HG02884 (cell line): Measurements from ENCODE around the gene PLOD1.
"Not testable (repeated sequence)": the region's sequence is repeated elsewhere in the genome, so short reads cannot be mapped to it uniquely, and the experiment has no call there.

Experiments used
- ATAC-seq: cut with Tn5 transposase; IDR thresholded peaks from one replicate; pipeline ENCODE4 v1.9.1; 2021; ENCODE audit warnings: mild to moderate bottlenecking, moderate library complexity; ENCODE audit not compliant: unreplicated experiment

PLOD1 gene

DNA sequence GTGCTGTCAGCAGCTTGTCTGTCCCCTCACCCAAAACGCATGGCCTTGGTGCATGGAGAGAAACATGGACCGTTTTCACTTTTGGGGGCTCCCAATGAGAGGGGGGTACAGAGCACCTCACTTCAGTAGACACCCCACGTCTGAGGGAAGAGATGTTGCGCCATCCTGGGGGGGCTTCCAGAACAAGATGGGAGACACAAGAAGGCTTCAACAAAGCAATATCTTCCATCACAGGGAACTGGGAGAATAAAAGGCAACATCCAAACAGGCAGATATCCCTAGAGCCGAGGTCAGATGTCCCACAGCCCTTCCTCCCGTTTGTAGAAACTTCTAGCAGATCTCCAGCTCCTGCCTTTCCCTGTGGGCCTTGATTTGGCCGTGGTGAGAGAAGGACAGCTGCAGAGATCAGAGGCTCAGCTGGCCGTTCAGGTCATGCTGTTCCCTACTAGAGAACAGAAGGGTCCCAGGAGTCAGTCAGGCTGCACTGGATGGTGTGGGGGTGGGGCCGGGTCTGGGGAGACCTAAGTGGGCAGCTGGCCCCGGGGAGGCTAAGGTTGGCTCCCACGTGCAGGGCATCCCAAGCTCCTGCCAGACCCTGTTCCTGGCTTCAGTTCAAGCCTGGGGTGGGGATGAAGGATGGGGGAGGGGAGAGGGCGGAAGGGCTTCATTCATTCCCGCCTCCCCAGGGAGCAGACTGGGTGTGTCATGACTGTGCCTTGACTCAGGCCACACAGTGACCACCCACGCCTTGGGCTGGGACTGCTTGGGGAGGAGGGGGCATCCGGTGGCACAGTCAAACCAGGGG is 4.4 kb downstream of the PLOD1 start:
- ATAC-seq, result no peak

DNA sequence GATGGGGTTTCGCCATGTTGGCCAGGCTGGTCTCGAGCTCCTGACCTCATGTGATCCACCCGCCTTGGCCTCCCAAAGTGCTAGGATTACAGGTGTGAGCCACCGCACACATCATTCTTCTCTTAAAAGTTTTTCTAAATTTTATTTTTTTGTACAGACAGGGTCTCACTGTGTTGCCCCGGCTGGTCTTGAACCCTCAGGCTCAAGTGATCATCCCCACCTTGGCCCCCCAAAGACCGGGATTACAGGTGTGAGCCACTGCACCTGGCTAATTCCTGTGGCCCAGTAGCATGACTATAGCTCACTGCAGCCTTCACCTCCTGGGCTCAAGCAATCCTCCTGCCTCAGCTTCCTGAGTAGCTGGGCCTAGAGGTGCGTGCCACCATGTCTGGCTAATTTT is 5.3 kb downstream of the PLOD1 start:
- ATAC-seq, result not testable (repeated sequence)

DNA sequence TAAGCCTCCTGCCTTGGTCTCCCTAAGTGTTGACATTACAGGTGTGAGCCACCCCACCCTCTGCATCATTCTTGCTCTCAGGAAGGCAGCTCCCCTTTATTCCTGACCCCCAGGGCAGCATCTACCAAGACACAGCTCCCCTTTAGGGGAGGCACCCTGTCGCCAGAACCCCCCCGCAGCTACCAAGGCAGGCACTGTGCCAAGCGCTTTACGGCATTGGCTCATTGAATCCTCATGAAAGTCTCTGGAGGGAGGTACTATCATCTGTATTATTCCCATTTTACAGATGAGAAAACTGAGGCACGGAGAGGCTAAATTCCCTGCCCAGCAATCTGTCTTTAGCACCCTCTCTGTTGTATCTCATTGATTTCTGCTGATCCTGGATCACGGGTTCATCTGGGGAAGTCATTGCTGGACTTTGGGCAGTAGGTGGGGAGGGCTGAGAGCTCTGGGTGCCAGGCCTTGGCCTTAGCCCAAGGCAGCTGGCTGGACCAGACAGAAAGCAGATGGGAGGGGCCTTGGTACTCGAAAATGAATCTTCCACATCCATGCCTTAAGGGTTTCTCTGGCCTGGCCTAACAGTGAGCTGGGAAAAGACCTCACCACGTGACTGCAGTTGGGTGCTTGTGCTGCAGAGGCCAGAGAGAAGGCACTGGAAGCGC is 5.9 kb downstream of the PLOD1 start:
- no peak for ATAC-seq

DNA sequence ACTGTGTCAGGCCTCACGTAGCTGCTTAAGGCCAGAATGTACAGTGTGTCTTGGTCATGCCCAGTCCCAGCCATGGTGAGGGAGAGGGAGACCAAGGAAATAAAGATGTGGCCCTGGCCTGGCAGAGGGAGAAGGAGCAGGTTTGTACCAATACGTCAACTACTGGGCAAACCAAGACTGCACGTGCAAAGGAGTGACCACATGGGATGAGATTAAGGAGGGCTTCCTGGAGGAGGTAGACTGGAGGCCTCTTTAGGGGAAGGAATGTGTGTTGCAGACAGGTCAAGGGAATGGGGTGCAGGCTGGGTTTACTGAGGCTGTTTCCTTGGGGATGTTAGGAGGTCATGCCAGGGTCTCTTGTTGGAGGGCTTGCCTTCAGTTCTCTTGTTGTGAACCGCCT is 7.8 kb downstream of the PLOD1 start:
- ATAC-seq, result no peak

DNA sequence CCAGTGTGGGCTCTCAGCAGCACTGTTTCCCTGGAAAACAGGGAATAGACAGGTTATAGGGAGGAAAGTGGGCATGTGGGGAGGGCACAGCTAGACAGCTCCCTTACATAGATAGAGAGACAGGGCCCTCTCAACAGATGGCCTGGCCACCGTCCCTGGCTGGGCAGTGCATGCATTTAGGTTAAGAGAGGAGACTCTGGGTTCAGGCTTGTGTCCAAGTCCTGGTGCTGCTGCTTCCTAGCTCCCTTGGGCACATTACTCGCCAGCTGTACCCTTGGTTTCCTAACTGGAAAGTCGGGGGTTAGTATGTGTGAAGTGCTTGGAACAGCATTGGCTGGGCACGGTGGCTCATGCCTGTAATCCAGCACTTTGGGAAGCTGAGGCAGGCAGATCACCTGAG is 9.1 kb downstream of the PLOD1 start:
- ATAC-seq, result no peak

DNA sequence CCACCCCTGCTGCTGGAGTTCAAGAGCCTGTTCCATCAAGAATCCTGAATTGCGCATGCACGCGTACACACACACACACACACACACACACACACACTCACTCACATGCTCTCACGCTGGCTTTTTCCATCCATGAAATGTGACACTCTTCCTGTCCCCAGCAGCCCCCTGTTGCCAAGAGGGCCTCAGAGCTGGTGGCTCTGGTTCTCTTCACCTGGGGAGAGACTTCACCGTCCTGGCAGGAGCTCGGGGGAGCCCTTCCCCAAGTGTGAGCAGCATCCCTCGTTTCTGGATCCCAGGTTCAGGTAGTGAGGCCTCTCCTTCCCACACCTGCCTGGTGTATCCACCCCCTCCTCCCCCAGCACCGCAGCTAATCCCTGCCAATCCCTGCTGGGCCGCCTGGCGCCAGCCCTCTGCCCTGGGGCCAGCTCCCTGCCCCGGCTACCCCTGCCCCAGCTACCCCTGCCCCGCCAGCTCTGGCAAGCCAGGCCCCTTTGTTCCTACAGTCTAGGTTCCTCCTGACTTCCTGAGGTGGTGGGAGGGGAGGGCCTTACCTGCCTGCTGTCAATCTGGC is 9.9 kb downstream of the PLOD1 start:
- ATAC-seq, result no peak

DNA sequence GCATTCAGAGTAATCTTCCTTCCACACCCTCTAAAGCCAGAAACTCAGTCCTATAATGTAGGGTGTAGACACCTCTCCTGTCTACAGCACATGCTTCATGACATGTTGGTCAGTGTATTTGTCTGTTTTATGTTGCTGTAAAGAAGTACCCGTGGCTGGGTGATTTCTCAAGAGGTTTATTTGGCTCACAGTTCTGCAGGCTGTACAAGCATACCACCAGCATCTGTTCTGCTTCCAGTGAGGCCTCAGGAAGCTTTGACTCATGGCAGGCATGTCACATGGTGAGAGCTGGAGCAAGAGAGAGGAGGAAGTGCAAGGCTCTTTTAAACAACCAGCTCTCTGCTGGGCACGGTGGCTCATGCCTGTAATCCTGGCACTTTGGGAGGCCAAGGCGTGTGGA is 12.1 kb downstream of the PLOD1 start:
- no peak for ATAC-seq

DNA sequence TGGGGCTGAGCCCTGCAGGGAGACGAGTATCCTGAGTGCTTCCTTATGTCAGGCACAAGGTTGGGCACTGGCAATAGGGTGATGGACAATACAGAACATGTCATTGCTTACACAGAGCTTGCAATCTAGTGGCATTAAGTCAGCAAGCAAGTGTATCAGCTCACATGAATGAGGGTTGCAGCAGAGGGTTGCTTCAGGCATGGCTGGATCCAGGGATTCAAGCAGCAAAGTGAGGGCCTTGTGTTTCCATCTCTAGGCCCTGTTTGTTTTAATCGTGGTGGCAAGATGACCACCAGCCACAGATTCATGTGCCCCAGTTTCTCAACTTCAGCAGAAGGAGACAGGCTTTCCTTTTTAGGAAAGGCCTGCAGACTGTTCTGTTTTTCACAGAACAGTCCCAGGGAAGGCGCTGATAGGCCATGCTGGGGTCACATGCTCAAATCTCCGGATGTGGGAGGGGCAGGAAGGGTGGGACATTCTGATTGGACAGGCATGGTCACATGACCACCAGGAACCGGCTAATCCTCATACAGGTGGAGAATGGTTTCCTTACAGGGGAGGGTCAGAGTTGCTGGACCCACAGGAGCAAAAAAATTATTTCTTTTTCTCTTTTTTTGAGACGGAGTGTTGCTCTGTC is 14.4 kb downstream of the PLOD1 start:
- no peak for ATAC-seq

DNA sequence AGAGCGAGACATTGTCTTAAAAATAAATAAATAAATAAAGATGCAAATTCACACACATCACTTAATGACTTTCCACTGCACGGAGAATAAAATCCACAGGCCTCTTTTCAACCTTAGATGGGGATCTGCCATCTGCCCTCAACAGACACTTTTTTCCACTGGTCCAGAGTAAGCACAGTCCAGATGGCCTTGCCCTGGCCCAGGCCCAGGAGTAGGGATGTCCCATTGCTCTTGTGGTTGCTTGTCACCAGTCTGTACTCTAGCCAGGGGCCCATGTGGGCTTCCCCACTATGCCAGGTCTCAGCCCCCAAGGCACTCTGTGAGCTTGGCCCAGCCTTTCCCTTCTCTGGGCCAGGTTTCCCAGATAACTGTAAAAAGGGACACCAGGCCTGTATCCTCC is 17.4 kb downstream of the PLOD1 start:
- ATAC-seq, result no peak

DNA sequence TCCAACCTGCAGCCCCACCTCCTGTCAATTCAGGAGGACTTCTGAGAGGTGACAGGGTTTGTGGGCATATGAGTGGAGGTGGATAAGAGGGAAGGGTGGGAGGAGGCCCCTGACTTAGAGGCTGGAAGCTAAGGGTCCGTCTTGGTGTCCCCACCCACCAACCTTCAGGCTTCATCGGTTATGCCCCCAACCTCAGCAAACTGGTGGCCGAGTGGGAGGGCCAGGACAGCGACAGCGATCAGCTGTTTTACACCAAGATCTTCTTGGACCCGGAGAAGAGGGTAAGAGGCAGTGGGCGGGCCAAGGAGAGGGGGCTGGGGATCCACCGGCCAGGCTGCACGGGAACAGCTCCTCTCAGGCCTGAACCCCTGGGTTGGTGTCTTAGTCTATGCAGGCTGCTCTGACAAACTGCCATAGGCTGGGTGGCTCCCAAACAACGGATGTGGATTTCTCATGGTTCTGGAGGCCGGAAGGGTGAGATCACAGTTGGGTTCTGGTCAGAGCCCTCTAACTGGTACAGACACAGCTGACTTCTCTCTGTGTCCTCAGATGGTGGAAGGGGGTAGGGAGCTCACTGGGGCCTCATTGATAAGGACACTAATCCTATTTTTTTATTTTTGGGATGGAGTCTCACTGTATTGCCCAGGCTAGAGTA is 18.1 kb downstream of the PLOD1 start:
- ATAC-seq, result no peak

DNA sequence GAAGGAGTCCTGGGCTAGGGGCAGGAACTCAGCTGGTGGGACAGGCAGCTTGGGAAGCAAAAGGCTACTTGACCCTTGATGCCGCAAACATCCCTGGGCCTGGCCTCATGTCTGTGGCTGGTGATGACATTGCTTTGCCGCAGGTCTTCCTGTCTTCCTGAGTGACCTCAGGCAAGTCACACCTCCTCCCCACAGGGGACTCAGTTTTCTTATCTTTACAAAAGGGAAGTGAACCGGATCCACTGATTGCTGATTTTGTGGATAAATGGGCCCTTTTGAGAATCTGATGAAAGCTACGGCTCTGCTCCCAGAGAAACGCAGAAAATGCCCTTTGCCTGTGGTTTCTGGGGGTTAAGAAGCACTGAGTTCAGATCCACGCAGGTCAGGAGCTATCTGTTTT is 20.7 kb downstream of the PLOD1 start:
- ATAC-seq, result no peak

DNA sequence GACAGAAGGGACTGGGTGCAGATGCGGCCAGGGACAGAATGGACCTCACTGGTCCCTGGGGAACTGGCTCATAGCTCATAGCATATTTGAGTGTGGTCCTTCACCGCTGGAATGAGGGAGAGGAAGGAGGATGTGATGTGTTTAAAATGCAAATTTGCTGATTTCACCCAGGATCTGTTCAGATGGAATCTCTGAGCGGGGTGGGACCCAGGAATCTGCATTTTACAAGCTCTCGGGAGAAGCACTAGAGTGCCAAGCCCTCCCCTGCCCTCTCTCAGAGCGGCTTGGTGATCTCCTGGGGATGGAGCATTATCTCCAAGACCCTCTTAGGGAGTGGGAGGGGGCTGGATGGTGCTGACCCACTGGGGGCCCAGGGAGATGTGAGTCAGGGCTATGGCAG is 22.9 kb downstream of the PLOD1 start:
- ATAC-seq, result no peak

DNA sequence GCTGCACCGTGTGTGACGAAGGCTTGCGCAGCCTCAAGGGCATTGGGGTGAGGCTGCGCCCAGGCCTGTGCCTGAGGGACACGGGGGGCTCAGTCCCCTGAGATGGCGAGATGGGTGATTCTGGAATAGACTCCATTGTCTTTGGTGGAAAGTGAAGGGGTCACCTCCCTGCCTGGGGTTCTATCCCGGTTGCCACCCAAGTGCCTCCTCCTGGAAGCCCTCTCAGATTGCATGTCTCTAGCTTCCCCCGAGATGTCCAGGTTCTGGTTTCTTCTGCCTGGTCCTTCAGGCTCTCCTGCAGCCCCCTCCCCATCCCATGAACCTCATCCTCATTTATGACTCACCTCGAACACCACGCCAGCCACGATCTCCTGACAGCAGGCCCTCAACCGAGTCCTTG is 23.4 kb downstream of the PLOD1 start:
- no peak for ATAC-seq

DNA sequence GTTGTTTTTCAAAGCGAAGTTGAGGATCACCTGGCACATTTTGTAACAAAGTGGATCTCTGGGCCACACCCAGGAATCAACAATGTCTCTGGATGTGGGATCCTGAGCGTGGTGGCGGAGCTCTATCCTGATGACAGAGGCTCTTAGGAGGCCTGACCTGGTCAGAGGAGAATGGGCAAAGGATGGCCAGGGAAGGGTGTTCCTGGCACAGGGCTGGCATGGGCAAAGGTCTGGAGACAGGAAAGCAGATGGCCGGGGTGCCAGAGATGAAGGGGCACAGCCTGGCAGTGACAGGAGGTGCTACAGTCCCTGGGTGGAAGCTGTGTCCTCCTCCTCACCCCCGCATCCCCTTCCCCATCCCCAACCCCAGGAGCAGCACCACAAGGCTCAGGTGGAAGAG is 25.8 kb downstream of the PLOD1 start:
- no peak for ATAC-seq

DNA sequence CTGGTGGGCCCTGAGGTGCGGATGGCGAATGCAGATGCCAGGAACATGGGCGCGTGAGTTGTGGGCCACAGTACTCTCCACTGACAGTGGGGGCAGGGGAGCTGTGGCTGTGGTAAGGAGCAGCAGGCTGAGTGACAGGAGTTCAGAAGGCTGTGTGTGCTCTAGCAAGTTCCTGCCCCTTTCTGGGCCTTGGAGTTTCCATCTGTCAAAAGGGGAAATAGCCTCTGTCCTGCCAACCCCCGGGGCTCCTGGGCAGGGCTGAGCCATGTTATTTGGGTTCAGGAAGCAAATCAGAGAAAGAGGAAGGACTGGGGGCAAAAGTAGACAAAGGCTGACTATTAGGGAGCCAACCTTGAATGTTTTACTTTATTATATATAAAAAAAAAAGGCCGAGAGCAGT is 26.2 kb downstream of the PLOD1 start:
- ATAC-seq, result no peak

DNA sequence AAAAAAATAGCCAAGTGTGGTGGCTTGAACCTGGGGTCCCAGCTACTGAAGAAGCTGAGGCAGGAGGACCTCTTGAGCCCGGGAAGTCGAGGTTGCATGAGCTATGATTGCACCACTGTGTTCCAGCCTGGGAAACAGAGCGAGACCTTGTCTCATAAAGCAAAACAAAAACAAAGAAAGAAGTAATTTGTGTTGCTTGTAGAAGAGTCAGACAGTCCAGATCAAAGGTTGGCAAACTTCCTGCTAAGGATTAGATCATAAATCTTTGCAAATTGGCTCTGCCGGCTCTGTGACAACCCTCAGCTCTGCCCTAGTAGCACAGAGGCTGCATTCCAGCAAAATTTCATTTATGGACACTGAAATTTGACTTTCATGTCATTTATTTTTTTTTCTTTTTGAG is 26.7 kb downstream of the PLOD1 start:
- no peak for ATAC-seq

DNA sequence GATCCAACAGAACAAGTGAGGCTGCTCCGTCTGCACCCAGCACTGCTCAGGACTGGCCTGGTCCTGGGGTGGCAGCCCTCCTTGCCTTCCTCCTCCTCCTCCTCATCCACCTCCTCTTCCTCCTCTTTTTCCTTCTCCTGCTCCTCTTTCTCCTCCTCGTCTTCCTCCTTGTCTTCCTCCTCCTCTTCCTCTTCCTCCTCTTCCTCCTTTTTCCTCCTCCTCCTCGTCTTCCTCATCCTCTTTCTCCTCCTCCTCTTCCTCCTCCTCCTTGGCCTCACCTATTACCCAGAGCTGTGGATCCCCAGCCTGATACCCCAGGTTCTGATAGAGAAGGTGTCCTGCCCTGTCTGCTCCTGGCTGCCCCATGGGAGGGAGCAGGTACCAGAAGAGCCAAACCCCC is 29.1 kb downstream of the PLOD1 start:
- ATAC-seq, result no peak

DNA sequence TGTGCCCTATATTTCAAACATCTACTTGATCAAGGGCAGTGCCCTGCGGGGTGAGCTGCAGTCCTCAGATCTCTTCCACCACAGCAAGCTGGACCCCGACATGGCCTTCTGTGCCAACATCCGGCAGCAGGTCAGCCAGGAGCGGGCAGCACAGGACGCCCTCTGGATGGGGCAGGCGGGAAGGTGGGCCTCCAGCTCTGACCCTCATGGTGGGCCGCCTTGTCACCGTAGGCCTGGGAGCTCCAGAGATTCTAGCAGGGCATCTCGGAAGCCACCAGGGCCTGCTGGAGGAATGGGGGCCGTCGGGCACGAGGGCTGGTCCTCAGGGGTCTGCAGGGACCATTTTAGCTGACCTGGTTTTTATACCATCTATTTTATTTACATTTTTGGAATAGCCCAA is 30.1 kb downstream of the PLOD1 start:
- no peak for ATAC-seq

DNA sequence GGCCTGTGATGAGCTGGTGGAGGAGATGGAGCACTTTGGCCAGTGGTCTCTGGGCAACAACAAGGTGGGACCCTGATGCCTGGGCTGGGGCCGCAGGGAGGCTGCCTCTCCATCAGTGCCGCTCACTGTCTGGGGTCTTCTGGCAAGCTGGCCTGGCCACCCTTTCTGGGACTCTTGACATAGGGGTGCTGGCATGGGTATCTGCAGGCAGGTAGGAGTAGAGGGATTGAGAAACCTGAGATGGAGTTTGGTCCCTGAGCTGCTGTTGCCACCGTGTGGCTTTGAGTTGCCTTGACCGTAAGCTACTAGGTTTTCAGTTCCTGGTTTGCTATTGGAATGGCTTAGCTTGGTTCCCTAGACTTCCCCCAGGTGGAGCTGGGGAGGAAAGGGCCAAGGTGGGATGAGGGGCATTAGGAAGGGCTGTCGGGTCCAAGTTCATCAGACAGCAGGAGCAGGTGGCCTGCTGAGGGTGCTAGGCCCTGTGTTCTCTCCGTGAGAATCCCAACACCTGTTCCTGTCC is 32.6 kb downstream of the PLOD1 start:
- ATAC-seq, result no peak

DNA sequence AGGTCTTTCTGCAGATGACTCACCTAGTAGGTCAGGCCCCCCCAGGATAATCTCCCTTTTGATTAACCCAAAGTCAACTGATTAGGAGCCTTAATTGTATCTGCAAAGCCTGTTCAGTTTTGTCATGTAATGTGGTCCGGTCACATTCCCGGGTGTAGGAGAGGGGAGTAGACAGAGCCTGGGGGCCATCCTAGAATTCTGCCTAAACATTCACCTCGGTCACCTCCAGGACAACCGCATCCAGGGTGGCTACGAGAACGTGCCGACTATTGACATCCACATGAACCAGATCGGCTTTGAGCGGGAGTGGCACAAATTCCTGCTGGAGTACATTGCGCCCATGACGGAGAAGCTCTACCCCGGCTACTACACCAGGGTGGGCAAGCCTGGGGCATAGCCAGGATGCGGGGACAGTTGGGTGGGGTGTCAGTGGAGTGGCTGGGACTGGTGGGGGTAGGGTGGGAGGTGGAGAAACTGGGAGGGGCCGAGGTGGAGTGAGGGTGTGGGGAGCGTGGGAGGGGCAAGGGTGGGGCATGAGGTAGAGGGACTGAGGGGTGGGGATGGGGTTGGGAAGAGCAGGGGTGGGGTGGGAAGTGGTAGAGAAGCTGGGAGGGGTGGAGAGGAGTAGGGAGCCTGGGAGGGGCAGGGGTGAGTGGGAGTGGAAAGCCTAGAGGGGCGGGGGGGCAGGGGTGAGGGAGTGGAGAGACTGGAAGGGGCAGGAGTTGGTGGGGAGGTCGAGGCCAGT is 36.1 kb downstream of the PLOD1 start:
- ATAC-seq, result no peak
